RWPE2 (cell line): ENCODE results near the gene TM4SF5.

Experiments used
- ATAC-seq: fragments of 200-7000 bp; cut with Tn5 transposase; 3 replicates; pipeline ENCODE4 v1.9.1; 2021; ENCODE audit warnings: low read depth
- DNase-seq: peaks from one replicate; pipeline ENCODE4 v3.0.0-alpha.2; 2020; ENCODE audit warnings: low spot score
- H3K27ac ChIP-seq: fragments of 450-650 bp; 2 replicates; pipeline ENCODE4 v1.5.1; 2017; ENCODE audit warnings: mild to moderate bottlenecking; ENCODE audit not compliant: poor library complexity, severe bottlenecking
- H3K27me3 ChIP-seq: fragments of 250-450 bp; sonication (Bioruptor Pico); 2 replicates; pipeline ENCODE4 v1.5.1; 2021; ENCODE audit warnings: mild to moderate bottlenecking, moderate library complexity; ENCODE audit not compliant: insufficient read depth, poor library complexity, severe bottlenecking
- H3K36me3 ChIP-seq: fragments of 250-450 bp; sonication (Bioruptor Pico); 2 replicates; pipeline ENCODE4 v1.5.1; 2020; ENCODE audit warnings: low read depth, mild to moderate bottlenecking, moderate library complexity
- H3K4me1 ChIP-seq: fragments of 250-450 bp; sonication (Bioruptor Pico); 2 replicates; pipeline ENCODE4 v1.5.1; 2021; ENCODE audit warnings: mild to moderate bottlenecking, moderate library complexity; ENCODE audit not compliant: insufficient read depth, poor library complexity, severe bottlenecking
- H3K4me3 ChIP-seq: fragments of 250-450 bp; sonication (Bioruptor Pico); 2 replicates; pipeline ENCODE4 v1.5.1; 2021; ENCODE audit warnings: mild to moderate bottlenecking, moderate library complexity; ENCODE audit not compliant: severe bottlenecking
- H3K9me3 ChIP-seq: fragments of 250-450 bp; sonication (Bioruptor Pico); 2 replicates; pipeline ENCODE4 v1.5.1; 2021; ENCODE audit warnings: mild to moderate bottlenecking, moderate library complexity; ENCODE audit not compliant: severe bottlenecking
- TF ChIP-seq, protein P1 (sequence below): fragments of 450-650 bp; IDR thresholded peaks from one replicate; pipeline ENCODE4 v1.5.1; 2017; ENCODE audit warnings: mild to moderate bottlenecking, moderate library complexity; ENCODE audit not compliant: poor library complexity, severe bottlenecking

Gene TM4SF5

DNA sequence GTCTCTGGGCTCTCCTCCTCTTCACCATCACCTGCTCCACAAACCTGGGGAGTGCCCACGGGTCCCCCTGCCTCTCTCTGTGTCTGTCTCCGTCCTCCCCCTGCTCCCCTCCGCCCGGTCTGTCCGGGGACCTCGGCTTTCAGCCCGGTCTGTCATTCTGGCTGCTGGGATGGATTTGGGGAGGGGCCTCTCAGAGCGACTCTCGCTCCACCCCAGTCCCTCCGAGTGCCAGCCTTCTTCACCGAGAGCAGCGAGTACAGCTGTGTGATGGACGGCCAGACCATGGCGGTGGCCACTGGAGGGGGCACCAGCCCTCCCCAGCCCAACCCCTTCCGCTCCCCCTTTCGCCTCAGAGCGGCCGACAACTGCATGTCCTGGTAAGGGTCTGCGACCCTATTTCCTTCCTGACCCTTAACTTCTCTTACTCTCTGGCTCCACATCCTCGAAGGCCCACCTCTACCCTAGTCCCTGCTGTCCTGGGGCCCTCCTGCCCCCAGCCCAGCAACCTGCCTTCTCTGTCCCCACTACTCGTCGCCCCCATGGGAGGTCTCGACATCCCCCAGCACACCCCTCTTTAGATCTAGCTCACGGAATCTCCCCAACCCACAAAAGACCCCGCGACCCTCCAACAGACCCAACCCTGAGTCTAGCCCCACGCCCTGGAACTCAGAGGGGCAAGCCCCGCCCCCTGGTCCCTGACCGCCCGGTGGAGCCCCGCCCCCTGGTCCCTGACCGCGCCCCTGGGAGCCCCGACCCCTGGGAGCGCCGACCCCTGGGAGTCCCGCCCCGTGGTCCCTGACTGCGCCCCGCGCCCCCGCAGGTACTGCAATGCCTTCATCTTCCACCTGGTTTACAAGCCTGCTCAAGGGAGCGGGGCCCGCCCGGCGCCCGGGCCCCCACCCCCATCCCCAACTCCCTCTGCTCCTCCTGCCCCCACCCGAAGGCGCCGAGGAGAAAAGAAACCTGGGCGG is 26.4 kb upstream of the TM4SF5 start:
- TF ChIP-seq, protein P1, sequence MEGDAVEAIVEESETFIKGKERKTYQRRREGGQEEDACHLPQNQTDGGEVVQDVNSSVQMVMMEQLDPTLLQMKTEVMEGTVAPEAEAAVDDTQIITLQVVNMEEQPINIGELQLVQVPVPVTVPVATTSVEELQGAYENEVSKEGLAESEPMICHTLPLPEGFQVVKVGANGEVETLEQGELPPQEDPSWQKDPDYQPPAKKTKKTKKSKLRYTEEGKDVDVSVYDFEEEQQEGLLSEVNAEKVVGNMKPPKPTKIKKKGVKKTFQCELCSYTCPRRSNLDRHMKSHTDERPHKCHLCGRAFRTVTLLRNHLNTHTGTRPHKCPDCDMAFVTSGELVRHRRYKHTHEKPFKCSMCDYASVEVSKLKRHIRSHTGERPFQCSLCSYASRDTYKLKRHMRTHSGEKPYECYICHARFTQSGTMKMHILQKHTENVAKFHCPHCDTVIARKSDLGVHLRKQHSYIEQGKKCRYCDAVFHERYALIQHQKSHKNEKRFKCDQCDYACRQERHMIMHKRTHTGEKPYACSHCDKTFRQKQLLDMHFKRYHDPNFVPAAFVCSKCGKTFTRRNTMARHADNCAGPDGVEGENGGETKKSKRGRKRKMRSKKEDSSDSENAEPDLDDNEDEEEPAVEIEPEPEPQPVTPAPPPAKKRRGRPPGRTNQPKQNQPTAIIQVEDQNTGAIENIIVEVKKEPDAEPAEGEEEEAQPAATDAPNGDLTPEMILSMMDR, result no peak
- Histone ChIP-seq H3K27me3 (no peaks in the 10 kb centered on the region), H3K4me1 (no peaks in the 10 kb centered on the region), H3K36me3 (no peaks in the 10 kb centered on the region), H3K4me3 (no peak overlapping the region), H3K9me3 (no peaks in the 10 kb centered on the region), H3K27ac (no peak overlapping the region)
- DNase-seq, result no peak
- no peak for ATAC-seq

DNA sequence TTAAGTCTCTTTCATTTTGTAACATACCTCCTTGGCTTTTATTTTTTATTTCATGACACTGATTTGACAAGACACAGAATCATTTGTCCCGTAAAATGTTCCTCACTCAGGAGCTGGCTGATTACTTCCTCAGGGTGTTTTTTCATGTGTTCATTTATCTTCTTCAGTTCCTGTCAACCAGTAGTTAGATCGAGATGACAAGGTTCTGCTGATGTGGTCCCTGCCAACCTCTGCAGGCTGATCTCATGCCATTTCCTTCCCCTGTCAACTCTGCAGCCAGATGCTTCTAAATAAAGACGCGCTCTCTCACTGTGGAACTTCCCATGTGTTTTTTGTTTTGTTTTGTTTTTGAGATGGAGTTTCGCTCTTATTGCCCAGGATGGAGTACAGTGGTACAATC is 23.8 kb upstream of the TM4SF5 start:
- DNase-seq (no peak), ATAC-seq (no peak)
- H3K36me3 ChIP-seq, result no peaks in the 10 kb centered on the region
- H3K9me3 ChIP-seq, result peaks cover 2% of the 10 kb centered on the region
- H3K27ac ChIP-seq, result no peak overlapping the region
- no peak overlapping the region for H3K4me3 ChIP-seq
- H3K4me1 ChIP-seq, result no peaks in the 10 kb centered on the region
- TF ChIP-seq, protein P1, result no peak
- no peaks in the 10 kb centered on the region for H3K27me3 ChIP-seq

DNA sequence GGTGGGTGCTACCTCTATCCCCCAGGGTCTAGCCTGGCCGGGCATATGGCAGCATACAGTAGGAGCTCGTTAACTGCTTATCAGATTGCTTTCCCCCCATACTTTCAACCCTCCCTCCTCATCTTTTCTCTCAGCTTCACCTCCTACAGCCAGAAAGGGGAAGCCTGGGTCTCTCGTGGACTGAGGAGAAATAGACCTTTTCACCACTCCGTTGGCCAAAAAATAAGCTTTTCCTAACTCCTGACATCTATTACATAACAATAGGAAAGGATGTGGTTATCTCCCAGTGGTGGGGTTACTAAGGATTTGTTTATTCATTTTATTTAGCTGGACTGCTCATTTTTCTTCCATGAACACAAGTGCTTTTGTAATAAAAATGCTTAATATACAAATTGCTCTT is 23.0 kb upstream of the TM4SF5 start:
- Histone ChIP-seq H3K27ac (no peak overlapping the region), H3K4me1 (no peaks in the 10 kb centered on the region), H3K4me3 (no peak overlapping the region), H3K9me3 (peaks cover 2% of the 10 kb centered on the region), H3K36me3 (no peaks in the 10 kb centered on the region), H3K27me3 (no peaks in the 10 kb centered on the region)
- TF ChIP-seq, protein P1, result no peak
- no peak for ATAC-seq
- DNase-seq, result no peak

DNA sequence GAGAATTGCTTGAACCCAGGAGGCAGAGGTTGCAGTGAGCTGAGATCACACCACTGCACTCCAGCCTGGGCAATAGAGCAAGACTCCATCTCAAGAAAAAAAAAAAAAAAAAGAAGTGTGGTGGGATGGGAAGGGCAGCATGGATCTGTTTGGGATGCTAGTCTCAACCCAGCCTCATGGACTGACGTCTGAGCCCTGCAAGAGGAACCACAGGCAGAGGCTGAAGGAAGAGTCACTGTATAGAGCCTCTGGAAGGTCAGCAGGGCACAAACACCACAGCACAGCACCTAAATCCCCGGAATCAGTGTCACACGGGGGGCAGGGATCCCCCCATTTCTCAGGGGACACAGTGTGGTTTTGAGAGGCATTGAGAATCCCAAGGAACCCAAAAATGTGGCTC is 21.1 kb upstream of the TM4SF5 start:
- Histone ChIP-seq H3K4me1 (no peaks in the 10 kb centered on the region), H3K36me3 (no peaks in the 10 kb centered on the region), H3K27ac (no peak overlapping the region), H3K9me3 (peaks cover 2% of the 10 kb centered on the region), H3K27me3 (no peaks in the 10 kb centered on the region), H3K4me3 (no peak overlapping the region)
- no peak for DNase-seq
- TF ChIP-seq, protein P1, result no peak
- no peak for ATAC-seq

DNA sequence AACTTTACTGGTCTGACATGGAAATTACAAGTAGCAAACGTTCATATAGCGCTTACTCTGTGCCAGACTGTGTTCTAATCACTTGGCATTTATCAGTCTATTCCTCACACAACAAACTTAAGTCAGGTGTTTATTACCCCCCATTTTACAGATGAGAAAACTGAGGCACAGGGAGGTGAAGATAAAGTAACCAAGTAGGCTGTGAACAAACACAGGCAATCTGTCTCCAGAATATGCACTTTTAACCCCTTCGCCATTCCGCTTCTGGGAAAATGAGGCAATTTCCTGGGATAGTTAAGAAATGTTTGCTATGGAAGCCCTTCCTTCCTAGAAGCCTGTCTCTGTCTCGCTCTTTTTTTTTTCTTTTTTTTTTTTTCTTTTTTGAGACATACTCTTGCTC is 19.8 kb upstream of the TM4SF5 start:
- no peak overlapping the region for H3K4me3 ChIP-seq
- no peaks in the 10 kb centered on the region for H3K36me3 ChIP-seq
- H3K27ac ChIP-seq, result no peak overlapping the region
- DNase-seq, result no peak
- TF ChIP-seq, protein P1, result no peak
- peaks cover 2% of the 10 kb centered on the region for H3K9me3 ChIP-seq
- H3K4me1 ChIP-seq, result no peaks in the 10 kb centered on the region
- ATAC-seq, result no peak
- no peaks in the 10 kb centered on the region for H3K27me3 ChIP-seq
